Bronchial epithelial cell (primary cell): ENCODE measurements around the gene AMELX. TPM values are rescaled to one million over a fixed set of nuclear protein-coding genes. Genes with fewer than 3 reads are reported as not detected.

ENCODE experiments used
- DNase-seq: peaks from one replicate; pipeline ENCODE4 v3.0.0-alpha.2; 2010; ENCODE audit warnings: low read depth
- FAIRE-seq: peaks from 2 replicates; lab custom pipeline; 2011; peaks lifted over from hg19 to GRCh38; lab: Jason Lieb, UNC
- H3K27me3 ChIP-seq: 2 replicates; pipeline ENCODE4 v1.5.1; 2011; ENCODE audit warnings: low read length; ENCODE audit not compliant: control insufficient read depth, insufficient read depth
- H3K36me3 ChIP-seq: 2 replicates; pipeline ENCODE4 v1.5.1; 2011; ENCODE audit warnings: low read length; ENCODE audit not compliant: control insufficient read depth, insufficient read depth
- H3K4me3 ChIP-seq: 2 replicates; pipeline ENCODE4 v1.5.1; 2011; ENCODE audit warnings: mild to moderate bottlenecking, low read depth, low read length, control low read depth
- total RNA-seq: library from RNA; depleted of rRNA; stranded (reverse); fragments of >200 nt; gene quantifications from 2 replicates; pipeline ENCODE4 v1.2.1, GENCODE V29; 2014
- TF ChIP-seq, protein P1 (sequence below): IDR thresholded peaks from 2 replicates; pipeline ENCODE4 v1.5.1; 2011; ENCODE audit warnings: mild to moderate bottlenecking, moderate library complexity, low read length, control low read depth, inconsistent platforms; ENCODE audit not compliant: insufficient read depth, severe bottlenecking

The AMELX gene
- total RNA-seq, 1 donor from 2014 or later: not detected

DNA sequence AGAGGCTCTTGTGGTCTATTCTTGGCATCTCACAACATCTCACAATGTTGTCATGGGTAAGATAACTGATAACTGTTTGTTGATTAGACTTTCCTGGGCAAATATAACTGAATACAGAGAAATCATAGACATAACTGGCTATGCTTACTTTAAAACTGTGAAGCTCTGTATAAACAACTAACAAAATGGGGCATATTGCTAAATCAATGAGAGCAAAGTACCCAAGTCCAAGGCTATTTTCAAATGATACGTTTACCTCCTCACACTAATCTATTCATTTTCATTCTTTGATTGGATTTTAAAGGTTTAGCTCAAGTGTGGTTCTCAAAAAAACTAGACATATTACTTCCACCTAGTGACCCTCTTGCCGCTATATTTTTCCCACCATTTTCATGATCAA lies 38.6 kb downstream of the AMELX start:
- no peaks in the 10 kb centered on the region for H3K27me3 ChIP-seq
- no peak for FAIRE-seq
- DNase-seq: no peak
- TF ChIP-seq, protein P1, sequence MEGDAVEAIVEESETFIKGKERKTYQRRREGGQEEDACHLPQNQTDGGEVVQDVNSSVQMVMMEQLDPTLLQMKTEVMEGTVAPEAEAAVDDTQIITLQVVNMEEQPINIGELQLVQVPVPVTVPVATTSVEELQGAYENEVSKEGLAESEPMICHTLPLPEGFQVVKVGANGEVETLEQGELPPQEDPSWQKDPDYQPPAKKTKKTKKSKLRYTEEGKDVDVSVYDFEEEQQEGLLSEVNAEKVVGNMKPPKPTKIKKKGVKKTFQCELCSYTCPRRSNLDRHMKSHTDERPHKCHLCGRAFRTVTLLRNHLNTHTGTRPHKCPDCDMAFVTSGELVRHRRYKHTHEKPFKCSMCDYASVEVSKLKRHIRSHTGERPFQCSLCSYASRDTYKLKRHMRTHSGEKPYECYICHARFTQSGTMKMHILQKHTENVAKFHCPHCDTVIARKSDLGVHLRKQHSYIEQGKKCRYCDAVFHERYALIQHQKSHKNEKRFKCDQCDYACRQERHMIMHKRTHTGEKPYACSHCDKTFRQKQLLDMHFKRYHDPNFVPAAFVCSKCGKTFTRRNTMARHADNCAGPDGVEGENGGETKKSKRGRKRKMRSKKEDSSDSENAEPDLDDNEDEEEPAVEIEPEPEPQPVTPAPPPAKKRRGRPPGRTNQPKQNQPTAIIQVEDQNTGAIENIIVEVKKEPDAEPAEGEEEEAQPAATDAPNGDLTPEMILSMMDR: no peak
- no peak overlapping the region for H3K4me3 ChIP-seq
- H3K36me3 ChIP-seq: no peaks in the 10 kb centered on the region

- FAIRE-seq (no peak), DNase-seq (peak; percentile 75)
- TF ChIP-seq, protein P1: no peak
- Histone ChIP-seq H3K27me3 (no peaks in the 10 kb centered on the region), H3K36me3 (no peaks in the 10 kb centered on the region), H3K4me3 (no peak overlapping the region)
Observed at GRCh38 chrX:11334165-11334564, 41.0 kb downstream of the AMELX start.

GRCh38 chrX:11336201-11336600 lies 43.0 kb downstream of the AMELX start:
- H3K27me3 ChIP-seq: no peaks in the 10 kb centered on the region
- H3K36me3 ChIP-seq: no peaks in the 10 kb centered on the region
- TF ChIP-seq, protein P1: no peak
- FAIRE-seq (no peak), DNase-seq (no peak)
- no peak overlapping the region for H3K4me3 ChIP-seq

DNA sequence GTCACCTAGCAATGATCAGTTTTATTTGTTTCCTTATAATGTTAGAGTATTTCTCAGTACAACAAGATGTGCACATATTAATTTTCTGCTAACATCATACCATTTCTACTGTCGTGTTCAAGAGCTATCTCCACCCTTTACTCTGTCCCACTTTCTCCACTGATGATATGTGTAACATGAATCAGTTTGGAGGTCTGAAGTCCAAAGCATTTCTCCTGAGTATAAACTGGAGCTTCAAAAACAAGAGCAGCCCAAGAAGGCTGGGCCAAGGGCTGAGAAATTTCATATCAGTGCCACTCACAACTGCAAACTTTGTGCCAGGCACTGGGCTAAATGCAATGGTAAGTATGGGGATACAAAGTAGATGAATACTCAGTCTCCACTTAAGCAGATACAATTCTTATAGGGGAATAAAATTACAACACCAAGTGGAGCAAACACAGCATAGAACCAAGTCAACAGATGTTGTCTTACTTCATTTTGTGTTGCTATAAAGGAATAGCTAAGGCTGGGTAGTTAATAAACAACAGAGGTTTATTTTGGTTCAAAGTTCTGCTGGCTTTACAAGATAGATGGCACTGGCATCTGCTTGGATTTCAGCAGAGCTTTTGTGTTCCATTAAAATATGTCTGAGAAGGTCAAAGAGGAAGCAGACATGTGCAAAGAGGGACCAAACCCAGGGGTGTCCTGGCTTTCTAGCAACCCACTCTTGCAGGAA lies 44.2 kb downstream of the AMELX start:
- Histone ChIP-seq H3K27me3 (no peaks in the 10 kb centered on the region), H3K4me3 (no peak overlapping the region), H3K36me3 (no peaks in the 10 kb centered on the region)
- DNase-seq (no peak), FAIRE-seq (no peak)
- TF ChIP-seq, protein P1: no peak

- TF ChIP-seq, protein P1: no peak
- FAIRE-seq: no peak
Observed at GRCh38 chrX:11341274-11342201, 48.3 kb downstream of the AMELX start.

More at GRCh38 chrX:11341274-11342201, 48.3 kb downstream of the AMELX start:
- Histone ChIP-seq H3K27me3 (no peaks in the 10 kb centered on the region), H3K4me3 (no peak overlapping the region), H3K36me3 (no peaks in the 10 kb centered on the region)
- DNase-seq: peak; percentile 88
